IMR-90 (cell line): Measurements from ENCODE around the gene MT1G. TPM values are rescaled to one million over a fixed set of nuclear protein-coding genes. Genes with fewer than 3 reads are reported as not detected.
"Not testable (repeated sequence)": the region's sequence is repeated elsewhere in the genome, so short reads cannot be mapped to it uniquely, and the experiment has no call there.

Source experiments
- ATAC-seq: fragments of 200-7000 bp; cut with Tn5 transposase; 2 replicates; pipeline ENCODE4 v1.9.1; 2020; ENCODE audit warnings: low read depth, mild to moderate bottlenecking, moderate library complexity
- BruUV-seq: library from RNA; stranded (reverse); fragments of 400-500 nt; replicated peaks from 2 replicates; lab custom pipeline; 2021; lab: Mats Ljungman, UMichigan
- CTCF ChIA-PET: fragments of 300-600 bp; formaldehyde crosslinking; extraction: SDS; loops from one replicate; lab custom pipeline; 2021; ENCODE audit warnings: antibody characterized with exemption; lab: Yijun Ruan, JAX
- POLR2A ChIA-PET: fragments of 300-600 bp; sonication (Branson Sonifier 250); formaldehyde crosslinking; loops from one replicate; lab custom pipeline; 2022; ENCODE audit warnings: antibody characterized with exemption; ENCODE audit not compliant: unreplicated experiment; lab: Charles Lee
- DNase-seq: peaks from one replicate; pipeline ENCODE4 v3.0.0; 2013
- H2AFZ ChIP-seq: replicated peaks from 2 replicates; pipeline ENCODE3; 2013; ENCODE audit warnings: low read length, mild to moderate bottlenecking; ENCODE audit not compliant: poor library complexity
- H2AK5ac ChIP-seq: 2 replicates; pipeline ENCODE4 v1.6.1; 2013; ENCODE audit warnings: low read depth, low read length, inconsistent platforms
- H2AK9ac ChIP-seq: replicated peaks from 2 replicates; pipeline ENCODE3; 2013; ENCODE audit warnings: mild to moderate bottlenecking, low read depth, low read length, moderate library complexity; ENCODE audit not compliant: poor library complexity
- H2BK120ac ChIP-seq: 2 replicates; pipeline ENCODE4 v1.6.1; 2013; ENCODE audit warnings: low read depth, low read length, inconsistent platforms
- H2BK15ac ChIP-seq: 3 replicates; pipeline ENCODE4 v1.6.1; 2013; ENCODE audit warnings: low read depth, low read length, inconsistent platforms
- H2BK20ac ChIP-seq: 2 replicates; pipeline ENCODE4 v1.6.1; 2013; ENCODE audit warnings: low read depth, mild to moderate bottlenecking, inconsistent platforms, low read length, moderate library complexity
- H2BK5ac ChIP-seq: 2 replicates; pipeline ENCODE4 v1.6.1; 2013; ENCODE audit warnings: mild to moderate bottlenecking, low read depth, low read length, inconsistent platforms; ENCODE audit not compliant: poor library complexity, severe bottlenecking
- H3K14ac ChIP-seq: replicated peaks from 2 replicates; pipeline ENCODE4 v1.6.1; 2013; ENCODE audit warnings: low read depth, low read length, inconsistent platforms
- H3K18ac ChIP-seq: 2 replicates; pipeline ENCODE4 v1.6.1; 2013; ENCODE audit warnings: low read depth, low read length, control low read depth
- H3K23ac ChIP-seq: 2 replicates; pipeline ENCODE4 v1.6.1; 2013; ENCODE audit warnings: low read depth, low read length, inconsistent platforms
- H3K27ac ChIP-seq: 2 replicates; pipeline ENCODE4 v1.5.1; 2013; ENCODE audit warnings: mild to moderate bottlenecking, control low read depth, low read length; ENCODE audit not compliant: insufficient read depth
- H3K27me3 ChIP-seq: 2 replicates; pipeline ENCODE4 v1.6.1; 2013; ENCODE audit warnings: low read length; ENCODE audit not compliant: control insufficient read depth, insufficient read depth
- H3K36me3 ChIP-seq: 2 replicates; pipeline ENCODE4 v1.6.1; 2013; ENCODE audit warnings: low read length, mixed read lengths; ENCODE audit not compliant: control insufficient read depth, insufficient read depth
- H3K4ac ChIP-seq: 2 replicates; pipeline ENCODE4 v1.6.1; 2013; ENCODE audit warnings: low read depth, low read length, inconsistent platforms
- H3K4me1 ChIP-seq: 2 replicates; pipeline ENCODE4 v1.6.1; 2013; ENCODE audit warnings: low read length, mixed read lengths; ENCODE audit not compliant: control insufficient read depth, insufficient read depth
- H3K4me2 ChIP-seq: 2 replicates; pipeline ENCODE4 v1.6.1; 2013; ENCODE audit warnings: low read depth, mild to moderate bottlenecking, control low read depth, low read length, moderate library complexity
- H3K4me3 ChIP-seq: 2 replicates; pipeline ENCODE4 v1.5.1; 2013; ENCODE audit warnings: low read depth, mild to moderate bottlenecking, control low read depth, low read length, moderate library complexity; ENCODE audit not compliant: insufficient read depth
- H3K56ac ChIP-seq: 2 replicates; pipeline ENCODE4 v1.6.1; 2013; ENCODE audit warnings: low read length, inconsistent platforms; ENCODE audit not compliant: insufficient read depth; ENCODE audit errors: extremely low read depth
- H3K79me1 ChIP-seq, 2 experiments: 2 replicates each; pipeline ENCODE4 v1.6.1; 2013; ENCODE audit warnings: low read length in 2 of 2, inconsistent platforms in 1 of 2, low read depth in 1 of 2
- H3K9ac ChIP-seq: 2 replicates; pipeline ENCODE4 v1.6.1; 2013; ENCODE audit warnings: low read depth, low read length, control low read depth
- H3K9me1 ChIP-seq: 2 replicates; pipeline ENCODE4 v1.6.1; 2013; ENCODE audit warnings: low read length, inconsistent platforms; ENCODE audit not compliant: insufficient read depth
- H3K9me3 ChIP-seq: 2 replicates; pipeline ENCODE4 v1.6.1; 2013; ENCODE audit warnings: low read length; ENCODE audit not compliant: control insufficient read depth, insufficient read depth
- H4K20me1 ChIP-seq: 2 replicates; pipeline ENCODE4 v1.6.1; 2013; ENCODE audit warnings: low read length, inconsistent platforms; ENCODE audit not compliant: insufficient read depth
- H4K5ac ChIP-seq: 2 replicates; pipeline ENCODE4 v1.6.1; 2013; ENCODE audit warnings: mild to moderate bottlenecking, low read depth, low read length, control low read depth
- H4K8ac ChIP-seq, 2 experiments: 2 replicates each; pipeline ENCODE4 v1.6.1; 2013; ENCODE audit warnings: low read depth in 2 of 2, low read length in 2 of 2, control low read depth in 1 of 2, inconsistent platforms in 1 of 2
- H4K91ac ChIP-seq: 2 replicates; pipeline ENCODE4 v1.6.1; 2013; ENCODE audit warnings: low read depth, low read length, inconsistent platforms; ENCODE audit not compliant: insufficient read depth
- ELK1 ChIP-seq: fragments of 150-350 bp; IDR thresholded peaks from 2 replicates; pipeline ENCODE4 v1.6.1; 2016; ENCODE audit warnings: low read depth, mild to moderate bottlenecking, low read length, moderate library complexity, borderline replicate concordance
- MXI1 ChIP-seq: IDR thresholded peaks from 2 replicates; pipeline ENCODE4 v1.6.1; 2012; ENCODE audit warnings: low read depth, mild to moderate bottlenecking, low read length, moderate library complexity, borderline replicate concordance
- RCOR1 ChIP-seq: IDR thresholded peaks from 2 replicates; pipeline ENCODE4 v1.6.1; 2012; ENCODE audit warnings: mild to moderate bottlenecking, low read length, improper control_type of control experiment; ENCODE audit not compliant: insufficient replicate concordance
- WGBS, 2 experiments: methylation state at CpG; one replicate each; pipeline versions ENCODE4 v1.1.5 to v1.1.7; 2013; ENCODE audit warnings: missing lambda C conversion rate in 2 of 2; ENCODE audit not compliant: insufficient read length in 1 of 2; ENCODE audit errors: extremely low coverage in 2 of 2; 5-methylcytosine and 5-hydroxymethylcytosine counted together
- dilution Hi-C: fragments of 300-500 bp; cut with HindIII; formaldehyde crosslinking; loops from one replicate; pipeline ENCODE4 v1.14.3; 2018; ENCODE audit warnings: low sequenced_read_pairs; ENCODE audit not compliant: unreplicated experiment
- in situ Hi-C: fragments of 300-500 bp; cut with MboI; formaldehyde crosslinking; loops from 3 replicates; pipeline ENCODE4 v1.14.3; 2019; ENCODE audit warnings: low sequenced_read_pairs, inconsistent platforms, mixed read lengths
- intact Hi-C: fragments of 100-400 bp; cut with micrococcal nuclease; formaldehyde crosslinking; loops from 2 replicates; pipeline ENCODE4 v1.10.0; 2022
- polyA plus RNA-seq, 3 experiments: library from polyadenylated mRNA; depleted of rRNA; stranded (reverse); fragments of >200 nt; gene quantifications; 2 replicates each; pipeline ENCODE4 v1.2.3, GENCODE V29; 2012; ENCODE audit warnings: low replicate concordance in 1 of 3
- total RNA-seq: library from RNA; depleted of rRNA; stranded (reverse); fragments of >200 nt; gene quantifications from 2 replicates; pipeline ENCODE4 v1.2.3, GENCODE V29; 2012

The MT1G gene
- total and polyA plus RNA-seq, 2 of the 4 experiments (the other 2 are of a cell fraction), result 0.48 TPM; not detected in 1

DNA sequence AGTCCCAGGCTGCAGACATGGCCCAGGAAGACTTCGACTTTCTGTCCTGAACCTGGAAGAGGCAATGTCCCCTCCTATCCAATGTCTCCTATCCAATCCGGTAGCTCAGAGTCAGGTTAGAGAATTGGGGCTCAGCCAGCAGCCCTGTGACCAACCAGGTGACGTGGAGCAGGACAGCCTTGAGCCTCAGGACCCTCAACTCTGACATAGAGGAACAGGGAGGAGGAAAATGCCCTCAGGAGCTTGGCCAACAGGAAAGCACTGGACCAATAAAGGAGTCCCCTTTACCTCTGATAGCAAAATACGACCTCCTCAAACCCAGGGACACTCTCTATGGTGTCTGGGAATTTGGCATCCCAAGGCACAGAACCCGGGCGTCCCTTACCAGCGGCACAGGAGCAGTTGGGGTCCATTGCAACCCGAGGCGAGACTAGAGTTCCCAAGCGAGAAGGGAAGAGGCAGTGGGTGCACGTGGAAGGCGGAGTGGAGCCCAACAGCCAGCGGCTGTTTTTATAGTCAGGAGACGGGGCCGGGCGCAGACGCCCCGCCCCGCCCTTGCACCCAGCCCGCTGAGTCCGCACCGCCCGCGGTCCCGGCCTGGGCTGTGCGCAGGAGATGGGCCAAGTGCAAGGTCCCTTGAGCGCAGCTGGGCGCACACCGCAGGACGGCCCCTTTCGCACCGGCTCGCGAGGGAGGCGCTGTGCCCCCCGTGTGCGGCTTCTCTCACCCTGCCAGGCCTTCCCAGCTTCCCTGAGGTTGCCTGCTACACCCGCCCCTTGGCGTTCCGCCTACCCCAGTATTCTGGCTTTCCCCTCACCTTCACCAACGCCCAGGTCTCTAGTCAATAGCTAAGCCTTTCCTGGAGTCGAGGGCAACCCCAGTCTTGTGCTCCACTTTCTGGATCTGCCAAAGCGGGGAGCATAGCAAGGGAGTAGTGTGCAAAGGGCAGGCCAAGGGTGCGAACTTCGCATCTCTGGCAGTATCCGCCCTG lies at the start of gene MT1G (continued):
- TF ChIP-seq ELK1 (no peak), MXI1 (no peak), RCOR1 (no peak)

GRCh38 chr16:56717532-56717931 lies 49.7 kb upstream of the MT1G start:
- H3K4me3 ChIP-seq, H3K18ac ChIP-seq, H3K4me2 ChIP-seq, ATAC-seq, H3K9ac ChIP-seq, H3K36me3 ChIP-seq, H3K27ac ChIP-seq, H3K27me3 ChIP-seq, BruUV-seq, DNase-seq, H2AK9ac ChIP-seq, H2AK5ac ChIP-seq, H3K9me1 ChIP-seq, H3K79me1 ChIP-seq, dilution Hi-C loops, H4K8ac ChIP-seq, H3K23ac ChIP-seq, H4K91ac ChIP-seq, H3K56ac ChIP-seq, H3K9me3 ChIP-seq, H2BK20ac ChIP-seq, H4K5ac ChIP-seq, H3K14ac ChIP-seq, H2BK5ac ChIP-seq, intact Hi-C loops, H3K4me1 ChIP-seq, POLR2A ChIA-PET, H2AFZ ChIP-seq, H3K4ac ChIP-seq, H2BK15ac ChIP-seq, H4K20me1 ChIP-seq, H2BK120ac ChIP-seq: not testable (repeated sequence)
- CTCF ChIA-PET, result interaction anchor here (1.0 kb wide), 1 partner anchor 9 kb away, joined by 3 read pairs; no protein-coding TSS in a partner anchor
- WGBS, 2 experiments, result 60% methylated on average over 1 of the region's 2 CpGs; no CpG with 5 or more reads in 1 of the 2 experiments
- in situ Hi-C loops, result loop anchor here (25.0 kb wide), 1 partner anchor 780 kb away; no protein-coding TSS in a partner anchor
